Right ventricle myocardium inferior (tissue), 1 donor: ENCODE data around the gene ALX4. TPM values are rescaled to one million over a fixed set of nuclear protein-coding genes. Genes with fewer than 3 reads are reported as not detected.
A peak's percentile ranks its signal among the peaks of the same experiment; 100 is the strongest.

Source experiments
- ATAC-seq: fragments of 200-7000 bp; cut with Tn5 transposase; one replicate; pipeline ENCODE4 v1.9.1; 2020; ENCODE audit warnings: mild to moderate bottlenecking, moderate library complexity
- DNase-seq: peaks from one replicate; pipeline ENCODE4 v3.0.0; 2021; ENCODE audit errors: missing footprints
- intact Hi-C: fragments of 100-400 bp; cut with DNase I; formaldehyde crosslinking; loops from one replicate; pipeline ENCODE4 v1.11.0; 2022
- total RNA-seq: library from RNA; stranded (reverse); fragmentation: NEBNext Ultra II Directional; extraction: Animal tissue kit (Norgen Biotek cat#: 25700); gene quantifications from one replicate; pipeline ENCODE4 v1.2.1, GENCODE V29; 2021
- donor health status: DM: no; HTN: yes; CAD: no; lungs with severe emphysema.

The ALX4 gene
- total RNA-seq, 1 donor from 2014 or later = 0.05 TPM

DNA sequence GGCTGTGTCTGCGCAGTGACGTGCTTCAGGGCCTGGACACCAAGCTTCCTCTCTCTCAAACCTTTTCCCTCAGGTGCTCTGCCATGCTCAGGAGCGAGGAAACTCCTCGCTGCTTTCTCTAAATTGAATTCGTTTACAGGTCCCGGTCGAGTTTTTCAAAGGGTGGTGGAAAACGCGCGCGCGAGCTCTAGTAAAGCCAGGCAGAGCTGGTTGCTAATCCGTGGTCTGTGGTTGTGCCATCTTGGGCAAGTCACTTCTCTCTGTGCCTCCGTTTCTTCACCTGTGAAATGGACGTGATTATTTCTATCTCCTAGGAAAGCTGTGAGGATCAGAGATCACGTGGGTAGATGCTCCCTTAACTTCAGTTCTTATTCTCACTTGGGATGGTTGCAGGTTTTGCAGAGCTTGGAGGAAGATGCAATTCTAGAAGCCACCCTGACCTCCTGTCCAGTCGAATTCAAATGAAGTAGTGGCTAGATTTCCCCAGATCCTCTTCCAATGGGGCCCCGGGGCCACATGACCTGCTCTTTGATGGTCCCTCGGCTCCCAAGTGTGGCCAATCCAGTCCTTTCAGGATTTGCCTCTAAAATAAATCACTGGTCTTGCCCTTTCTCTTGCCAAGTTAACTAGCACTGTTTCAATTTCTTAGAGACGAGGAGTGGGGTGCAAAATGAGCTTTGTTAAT is 10.5 kb upstream of the ALX4 start:
- no peak for DNase-seq
- ATAC-seq = no peak
- intact Hi-C loops = no loop called here

GRCh38 chr11:44319552-44320288 is 9.8 kb upstream of the ALX4 start:
- intact Hi-C loops = no loop called here
- no peak for ATAC-seq
- DNase-seq = no peak

- DNase-seq (no peak), ATAC-seq (no peak)
- intact Hi-C loops = no loop called here
Observed at GRCh38 chr11:44319170-44319551, 9.2 kb upstream of the ALX4 start.

DNA sequence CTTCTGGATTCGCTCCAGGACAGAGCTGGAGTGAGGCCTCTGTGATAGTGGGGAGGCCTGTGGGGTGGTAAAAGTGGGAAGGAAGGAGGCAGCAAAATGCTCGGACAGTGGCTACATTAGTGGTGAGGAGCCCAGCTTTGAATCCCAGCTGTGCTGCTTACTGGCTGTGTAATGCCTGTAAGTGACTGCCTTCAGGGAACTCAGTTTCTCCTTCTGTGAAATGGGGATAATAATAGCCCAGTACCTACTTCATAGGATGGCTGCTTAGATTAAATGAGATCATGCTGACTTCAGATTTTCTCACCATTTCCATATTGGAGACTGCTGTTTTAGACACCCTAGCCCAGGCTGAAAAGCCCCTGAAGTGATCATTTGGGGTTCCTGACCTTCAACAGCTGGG is 8.4 kb upstream of the ALX4 start:
- intact Hi-C loops = no loop called here

DNA sequence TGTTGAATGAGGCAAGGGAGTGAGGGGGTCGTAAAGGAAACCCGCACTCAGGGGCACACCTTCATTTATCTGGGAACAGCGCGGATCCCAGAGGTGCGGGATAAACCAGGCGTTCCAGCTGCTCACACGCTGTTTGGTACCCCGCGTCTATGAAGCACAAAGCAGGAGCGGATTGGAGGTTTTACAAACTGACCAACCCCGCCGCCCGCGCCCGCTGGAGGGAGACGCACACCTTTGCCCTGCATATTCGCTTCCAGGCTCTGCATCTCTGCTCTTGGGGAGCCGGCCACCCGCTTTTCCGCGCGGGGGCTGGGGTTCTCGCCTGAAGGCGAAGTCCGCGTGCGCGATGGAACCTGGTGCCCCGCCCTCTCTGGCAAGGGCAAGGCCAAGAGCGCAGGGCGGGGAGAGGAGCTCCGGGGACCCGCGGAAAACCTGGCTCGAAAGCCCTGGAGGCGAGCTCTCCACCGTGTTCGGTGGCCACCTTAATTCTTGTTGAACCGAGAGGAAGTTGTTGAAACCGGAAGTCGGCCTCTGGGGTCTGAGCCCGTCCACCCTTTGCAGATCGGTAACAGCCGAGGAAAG is 6.8 kb upstream of the ALX4 start:
- ATAC-seq (no peak), DNase-seq (no peak)
- intact Hi-C loops = no loop called here

More for the DNA sequence above, 8.4 kb upstream of the ALX4 start:
- ATAC-seq = no peak
- no peak for DNase-seq

DNA sequence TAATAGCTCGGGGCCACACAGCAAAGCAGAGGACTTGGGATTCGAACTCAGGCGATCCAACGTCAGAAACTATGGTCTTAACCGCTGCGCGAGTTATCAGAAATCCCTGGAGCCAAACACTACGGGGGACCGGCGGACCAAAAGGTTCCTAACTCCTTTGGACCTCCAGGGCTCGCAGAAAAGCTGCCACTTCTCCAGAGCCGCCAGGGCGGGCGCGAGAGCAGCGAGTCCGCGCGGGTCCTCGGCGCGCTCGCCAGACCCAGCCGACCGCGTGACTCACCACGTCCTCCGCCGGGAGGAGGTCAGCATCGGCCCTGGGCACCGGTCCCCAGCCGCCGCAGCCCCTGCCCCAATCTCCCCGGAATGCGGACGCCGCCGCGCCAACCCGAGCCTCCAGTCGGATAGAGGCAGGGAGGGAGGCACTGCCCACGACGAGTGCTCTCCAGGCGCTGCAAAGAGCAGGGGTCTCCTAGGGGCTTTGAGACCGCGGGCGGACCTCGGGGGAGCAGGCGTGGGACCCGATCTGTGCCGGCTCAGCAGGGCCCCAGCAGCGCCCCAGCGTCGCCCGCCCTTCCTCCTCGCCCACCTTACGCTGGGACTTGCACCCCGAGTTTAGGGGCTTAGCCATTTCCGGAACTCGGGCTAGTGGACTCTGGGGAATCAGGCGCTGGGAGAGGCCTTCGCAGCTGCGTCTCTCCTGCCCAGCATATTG is 6.2 kb upstream of the ALX4 start:
- intact Hi-C loops = no loop called here
- ATAC-seq = peak; percentile 46
- DNase-seq = no peak

GRCh38 chr11:44314733-44315132 is 4.8 kb upstream of the ALX4 start:
- no peak for ATAC-seq
- no peak for DNase-seq
- intact Hi-C loops = no loop called here

GRCh38 chr11:44313761-44314489 is 4.0 kb upstream of the ALX4 start:
- no peak for DNase-seq
- no peak for ATAC-seq
- intact Hi-C loops = no loop called here

DNA sequence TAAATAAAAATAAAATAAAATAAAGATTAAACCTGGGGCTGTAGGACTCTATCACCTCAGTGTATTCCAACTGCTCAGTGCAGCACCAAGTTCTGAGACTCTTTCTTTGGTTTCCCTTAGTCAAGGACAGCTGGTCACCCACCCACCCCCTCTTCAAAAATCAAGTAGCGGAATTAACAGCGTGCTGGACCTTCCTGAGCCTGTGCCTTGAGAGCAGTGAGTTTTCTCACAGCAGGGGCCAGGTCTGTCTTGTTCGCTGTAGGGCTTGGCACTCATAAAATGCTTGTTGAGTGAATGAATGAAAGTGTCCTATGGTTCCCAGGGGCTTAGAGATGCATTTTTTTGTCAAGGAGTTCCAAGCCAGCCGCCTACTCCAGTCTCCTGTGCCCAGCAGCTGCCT is 2.9 kb upstream of the ALX4 start:
- no peak for ATAC-seq
- DNase-seq = no peak
- intact Hi-C loops = no loop called here

DNA sequence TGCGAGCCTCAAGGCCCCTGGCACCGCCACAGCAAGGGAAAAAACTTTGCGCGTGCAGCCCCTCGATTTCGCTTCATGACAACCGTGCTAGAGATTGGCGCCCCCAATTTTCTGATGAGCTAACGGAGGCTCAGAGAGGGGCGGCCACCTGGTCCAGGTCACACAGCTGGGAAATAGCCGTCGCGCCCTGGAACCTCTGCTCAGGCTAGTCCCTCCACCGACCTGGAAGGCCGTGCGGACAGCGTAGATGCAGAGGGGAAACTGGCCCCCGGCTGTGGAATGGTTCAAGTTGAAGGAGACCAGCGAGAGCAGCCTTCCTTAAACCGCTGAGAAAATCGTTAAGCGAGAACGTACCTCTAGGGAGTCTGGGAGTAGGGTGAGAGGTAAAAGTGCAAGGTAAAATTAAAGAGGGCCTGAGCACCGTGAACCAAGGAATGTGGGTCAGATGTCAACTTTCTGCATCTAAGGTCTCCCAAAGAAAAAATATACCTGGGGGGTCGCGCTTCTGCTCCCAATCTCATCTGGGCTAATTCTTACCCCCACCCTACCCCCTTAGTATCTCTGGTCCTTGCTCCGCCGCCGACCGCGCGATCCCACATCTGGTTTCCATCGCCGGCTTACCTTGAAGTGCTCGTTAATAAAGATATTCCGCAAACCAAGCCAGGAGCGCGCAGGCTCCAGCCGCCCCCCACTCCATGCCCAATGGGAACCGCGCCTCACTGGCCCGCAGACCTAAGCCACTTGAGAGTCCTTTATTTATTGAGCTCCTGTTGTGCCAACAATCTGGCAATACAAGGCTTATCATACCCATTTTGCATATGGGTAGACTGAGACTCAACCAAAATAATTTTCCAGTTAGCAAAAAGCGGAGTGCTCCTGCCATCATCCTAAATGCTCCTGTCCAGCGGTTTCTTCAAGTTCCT is 1.7 kb upstream of the ALX4 start:
- intact Hi-C loops = no loop called here
- DNase-seq = no peak
- no peak for ATAC-seq

GRCh38 chr11:44310463-44311272 is 729 bp upstream of the ALX4 start:
- ATAC-seq = no peak
- intact Hi-C loops = no loop called here
- no peak for DNase-seq

DNA sequence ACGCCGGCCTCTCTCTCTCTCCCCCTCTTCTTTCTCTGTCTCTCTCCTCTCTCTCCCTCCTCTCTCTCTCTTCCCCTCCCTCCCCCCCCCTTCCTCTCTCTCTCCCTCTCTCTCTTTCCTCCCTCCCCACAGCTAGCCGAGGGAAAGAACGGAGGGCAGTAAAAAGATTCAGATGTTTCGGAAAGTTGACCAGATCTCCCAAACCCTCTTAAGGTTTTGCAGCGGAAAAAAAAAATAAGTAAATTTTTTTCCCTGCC is 195 bp upstream of the ALX4 start:
- DNase-seq (no peak), ATAC-seq (no peak)
- intact Hi-C loops = no loop called here

- intact Hi-C loops = no loop called here
- no peak for DNase-seq
- no peak for ATAC-seq
Observed at GRCh38 chr11:44308923-44309477, 939 bp downstream of the ALX4 start.

GRCh38 chr11:44308256-44308922 is 1.6 kb downstream of the ALX4 start:
- ATAC-seq (no peak), DNase-seq (no peak)
- intact Hi-C loops = no loop called here

GRCh38 chr11:44307340-44308099 is 2.4 kb downstream of the ALX4 start:
- intact Hi-C loops = no loop called here
- no peak for ATAC-seq
- no peak for DNase-seq

DNA sequence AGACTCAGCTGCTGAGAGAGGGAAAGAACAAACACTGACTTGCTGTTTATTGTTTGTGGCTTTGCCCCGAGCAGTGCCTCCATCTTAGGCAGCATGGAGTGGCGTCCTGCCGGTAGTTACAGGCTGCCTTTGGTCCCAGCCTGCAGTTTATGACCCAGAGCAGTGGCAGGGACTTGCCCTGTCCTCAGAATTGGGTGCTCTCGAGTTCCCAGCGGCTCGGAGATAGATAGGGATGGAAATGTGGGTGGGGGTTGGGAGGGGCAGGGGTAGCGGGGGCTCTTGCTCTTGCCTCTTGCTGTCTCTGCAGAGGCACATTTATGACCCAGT is 3.1 kb downstream of the ALX4 start:
- intact Hi-C loops = no loop called here
- DNase-seq = no peak
- ATAC-seq = no peak
